ENCODE results near the gene RUNX2.
"Not testable (repeated sequence)": the region's sequence is repeated elsewhere in the genome, so short reads cannot be mapped to it uniquely, and the experiment has no call there.

Gene RUNX2

GRCh38 chr6:45555981-45556771 lies 228.0 kb downstream of the RUNX2 start:
- DNase-seq (ENCODE audit: low read depth in 2 of 2) = no peak

- no peak for DNase-seq (ENCODE audit: low read depth in 2 of 2)
Measured at GRCh38 chr6:45556828-45557227, 228.7 kb downstream of the RUNX2 start.

- DNase-seq (ENCODE audit: low read depth in 2 of 2) = no peak
Measured at GRCh38 chr6:45557454-45557853, 229.3 kb downstream of the RUNX2 start.

- no peak for DNase-seq (ENCODE audit: low read depth in 2 of 2)
Measured at GRCh38 chr6:45558858-45559257, 230.7 kb downstream of the RUNX2 start.

GRCh38 chr6:45560321-45560820 lies 232.2 kb downstream of the RUNX2 start:
- not testable (repeated sequence) for DNase-seq (ENCODE audit: low read depth in 2 of 2)

- DNase-seq (ENCODE audit: low read depth in 2 of 2) = no peak
Measured at GRCh38 chr6:45562171-45562570, 234.0 kb downstream of the RUNX2 start.

GRCh38 chr6:45563041-45563440 lies 234.9 kb downstream of the RUNX2 start:
- DNase-seq (ENCODE audit: low read depth in 2 of 2) = no peak

- no peak for DNase-seq (ENCODE audit: low read depth in 2 of 2)
Measured at GRCh38 chr6:45563844-45564243, 235.7 kb downstream of the RUNX2 start.

GRCh38 chr6:45566882-45567281 lies 238.8 kb downstream of the RUNX2 start:
- no peak for DNase-seq (ENCODE audit: low read depth in 2 of 2)

GRCh38 chr6:45567879-45568278 lies 239.7 kb downstream of the RUNX2 start:
- no peak for DNase-seq (ENCODE audit: low read depth in 2 of 2)

GRCh38 chr6:45568626-45569025 lies 240.5 kb downstream of the RUNX2 start:
- no peak for DNase-seq (ENCODE audit: low read depth in 2 of 2)

GRCh38 chr6:45569210-45569945 lies 241.2 kb downstream of the RUNX2 start:
- DNase-seq (ENCODE audit: low read depth in 2 of 2) = no peak

- no peak for DNase-seq (ENCODE audit: low read depth in 2 of 2)
Measured at GRCh38 chr6:45571159-45571558, 243.0 kb downstream of the RUNX2 start.

GRCh38 chr6:45572833-45573232 lies 244.7 kb downstream of the RUNX2 start:
- DNase-seq (ENCODE audit: low read depth in 2 of 2) = no peak

GRCh38 chr6:45574014-45574461 lies 245.9 kb downstream of the RUNX2 start:
- no peak for DNase-seq (ENCODE audit: low read depth in 2 of 2)

- no peak for DNase-seq (ENCODE audit: low read depth in 2 of 2)
Measured at GRCh38 chr6:45574885-45575284, 246.8 kb downstream of the RUNX2 start.

GRCh38 chr6:45576648-45577624 lies 248.8 kb downstream of the RUNX2 start:
- DNase-seq (ENCODE audit: low read depth in 2 of 2) = no peak

- no peak for DNase-seq (ENCODE audit: low read depth in 2 of 2)
Measured at GRCh38 chr6:45577836-45578504, 249.8 kb downstream of the RUNX2 start.

- DNase-seq (ENCODE audit: low read depth in 2 of 2) = no peak
Measured at GRCh38 chr6:45584127-45584526, 256.0 kb downstream of the RUNX2 start.

GRCh38 chr6:45586216-45587171 lies 258.4 kb downstream of the RUNX2 start:
- peak; percentile 3 to 13 for DNase-seq (ENCODE audit: low read depth in 2 of 2)
